Measurements from ENCODE around the gene HOPX. TPM values are rescaled to one million over a fixed set of nuclear protein-coding genes. Genes with fewer than 3 reads are reported as not detected.
A peak's percentile ranks its signal among the peaks of the same experiment; 100 is the strongest.
"Not testable (repeated sequence)": the region's sequence is repeated elsewhere in the genome, so short reads cannot be mapped to it uniquely, and the experiment has no call there.

Gene HOPX
- total RNA-seq, 1 experiment from 2014 or later, result not detected

- DNase-seq (ENCODE audit: low read depth), result no peak
These were observed 7.1 kb upstream of the HOPX start for GRCh38 chr4:56688094-56688647.

- DNase-seq (ENCODE audit: low read depth), result no peak
These were observed 5.6 kb upstream of the HOPX start for GRCh38 chr4:56686537-56687231.

- DNase-seq (ENCODE audit: low read depth), result peak; percentile 21
These were observed 3.4 kb upstream of the HOPX start for GRCh38 chr4:56684320-56685050.

- no peak for DNase-seq (ENCODE audit: low read depth)
These were observed 2.4 kb upstream of the HOPX start for GRCh38 chr4:56683455-56683854.

GRCh38 chr4:56681853-56682525 lies 893 bp upstream of the HOPX start:
- DNase-seq (ENCODE audit: low read depth), result no peak

- no peak for DNase-seq (ENCODE audit: low read depth)
These were observed 830 bp downstream of the HOPX start for GRCh38 chr4:56680266-56680665.

- DNase-seq (ENCODE audit: low read depth), result no peak
These were observed 3.4 kb downstream of the HOPX start for GRCh38 chr4:56677711-56678110.

GRCh38 chr4:56674984-56675383 lies 6.1 kb downstream of the HOPX start:
- no peak for DNase-seq (ENCODE audit: low read depth)

- no peak for DNase-seq (ENCODE audit: low read depth)
These were observed 9.2 kb downstream of the HOPX start for GRCh38 chr4:56671860-56672259.

GRCh38 chr4:56671373-56671772 lies 9.7 kb downstream of the HOPX start:
- DNase-seq (ENCODE audit: low read depth), result no peak

- no peak for DNase-seq (ENCODE audit: low read depth)
These were observed 12.8 kb downstream of the HOPX start for GRCh38 chr4:56668267-56668666.

GRCh38 chr4:56667396-56667795 lies 13.7 kb downstream of the HOPX start:
- DNase-seq (ENCODE audit: low read depth), result not testable (repeated sequence)

- DNase-seq (ENCODE audit: low read depth), result no peak
These were observed 14.8 kb downstream of the HOPX start for GRCh38 chr4:56666279-56666678.

- DNase-seq (ENCODE audit: low read depth), result no peak
These were observed 15.3 kb downstream of the HOPX start for GRCh38 chr4:56665781-56666180.

GRCh38 chr4:56662782-56663468 lies 18.2 kb downstream of the HOPX start:
- DNase-seq (ENCODE audit: low read depth), result no peak

- DNase-seq (ENCODE audit: low read depth), result no peak
These were observed 21.1 kb downstream of the HOPX start for GRCh38 chr4:56659946-56660345.

- no peak for DNase-seq (ENCODE audit: low read depth)
These were observed 22.6 kb downstream of the HOPX start for GRCh38 chr4:56658528-56658927.

GRCh38 chr4:56657818-56658217 lies 23.3 kb downstream of the HOPX start:
- DNase-seq (ENCODE audit: low read depth), result no peak

- no peak for DNase-seq (ENCODE audit: low read depth)
These were observed 24.0 kb downstream of the HOPX start for GRCh38 chr4:56657128-56657527.

- no peak for DNase-seq (ENCODE audit: low read depth)
These were observed 24.8 kb downstream of the HOPX start for GRCh38 chr4:56656346-56656643.

- no peak for DNase-seq (ENCODE audit: low read depth)
These were observed 25.3 kb downstream of the HOPX start for GRCh38 chr4:56655627-56656345.

Measured in RPMI7951 (cell line).